ENCODE measurements around the gene NCAPD2. TPM values are rescaled to one million over a fixed set of nuclear protein-coding genes. Genes with fewer than 3 reads are reported as not detected.

The NCAPD2 gene
- total RNA-seq, 4 donors from 2014 or later: 17.0 to 29.3 (median 23.0) TPM

DNA sequence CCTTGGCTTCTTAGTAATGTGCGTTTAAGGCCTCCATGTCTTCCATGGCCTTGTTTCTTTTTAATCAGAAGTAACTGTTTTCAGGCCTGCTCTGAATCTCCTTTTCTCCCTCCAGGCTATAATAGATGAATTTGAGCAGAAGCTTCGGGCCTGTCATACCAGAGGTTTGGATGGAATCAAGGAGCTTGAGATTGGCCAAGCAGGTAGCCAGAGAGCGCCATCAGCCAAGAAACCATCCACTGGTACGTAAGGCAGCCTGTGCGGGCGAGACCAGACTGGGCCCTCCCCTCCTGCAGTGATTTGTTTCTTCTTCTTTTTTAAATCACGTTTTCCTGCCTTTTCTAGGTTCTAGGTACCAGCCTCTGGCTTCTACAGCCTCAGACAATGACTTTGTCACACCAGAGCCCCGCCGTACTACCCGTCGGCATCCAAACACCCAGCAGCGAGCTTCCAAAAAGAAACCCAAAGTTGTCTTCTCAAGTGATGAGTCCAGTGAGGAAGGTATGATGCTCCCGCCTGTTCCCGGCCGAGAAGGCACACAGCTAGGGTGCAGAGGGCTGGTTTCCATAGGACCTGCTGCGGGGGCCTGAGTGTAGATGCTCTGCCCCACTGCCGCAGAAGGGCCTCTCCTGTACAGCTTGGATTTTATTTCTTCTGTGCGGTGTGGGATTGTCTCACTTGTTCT is 36.8 kb downstream of the NCAPD2 start:
- H3K4me1 ChIP-seq: peaks cover 0 to 24% (median 22%) of the 10 kb centered on the region in 4 donors
- WGBS, 2 donors: 94 to 96% methylated on average over 18 of the region's 18 CpGs
- H3K27me3 ChIP-seq: no peaks in the 10 kb centered on the region
- H3K27ac ChIP-seq: peak overlapping the region in 2 of 4 donors; percentile 96 to 99
- no peak for DNase-seq (ENCODE audit: low spot score in 2 of 2)
- TF ChIP-seq POLR2A (IDR thresholded peaks at IDR 0.05): no peak
- TF ChIP-seq, protein P1, sequence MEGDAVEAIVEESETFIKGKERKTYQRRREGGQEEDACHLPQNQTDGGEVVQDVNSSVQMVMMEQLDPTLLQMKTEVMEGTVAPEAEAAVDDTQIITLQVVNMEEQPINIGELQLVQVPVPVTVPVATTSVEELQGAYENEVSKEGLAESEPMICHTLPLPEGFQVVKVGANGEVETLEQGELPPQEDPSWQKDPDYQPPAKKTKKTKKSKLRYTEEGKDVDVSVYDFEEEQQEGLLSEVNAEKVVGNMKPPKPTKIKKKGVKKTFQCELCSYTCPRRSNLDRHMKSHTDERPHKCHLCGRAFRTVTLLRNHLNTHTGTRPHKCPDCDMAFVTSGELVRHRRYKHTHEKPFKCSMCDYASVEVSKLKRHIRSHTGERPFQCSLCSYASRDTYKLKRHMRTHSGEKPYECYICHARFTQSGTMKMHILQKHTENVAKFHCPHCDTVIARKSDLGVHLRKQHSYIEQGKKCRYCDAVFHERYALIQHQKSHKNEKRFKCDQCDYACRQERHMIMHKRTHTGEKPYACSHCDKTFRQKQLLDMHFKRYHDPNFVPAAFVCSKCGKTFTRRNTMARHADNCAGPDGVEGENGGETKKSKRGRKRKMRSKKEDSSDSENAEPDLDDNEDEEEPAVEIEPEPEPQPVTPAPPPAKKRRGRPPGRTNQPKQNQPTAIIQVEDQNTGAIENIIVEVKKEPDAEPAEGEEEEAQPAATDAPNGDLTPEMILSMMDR (IDR thresholded peaks at IDR 0.05): no peak
- no peak for TF ChIP-seq EP300 (IDR thresholded peaks at IDR 0.05)
- H3K4me3 ChIP-seq: no peak overlapping the region
- H3K9me3 ChIP-seq: no peaks in the 10 kb centered on the region
- H3K36me3 ChIP-seq: peaks cover 0 to 56% (median 26%) of the 10 kb centered on the region in 3 donors

DNA sequence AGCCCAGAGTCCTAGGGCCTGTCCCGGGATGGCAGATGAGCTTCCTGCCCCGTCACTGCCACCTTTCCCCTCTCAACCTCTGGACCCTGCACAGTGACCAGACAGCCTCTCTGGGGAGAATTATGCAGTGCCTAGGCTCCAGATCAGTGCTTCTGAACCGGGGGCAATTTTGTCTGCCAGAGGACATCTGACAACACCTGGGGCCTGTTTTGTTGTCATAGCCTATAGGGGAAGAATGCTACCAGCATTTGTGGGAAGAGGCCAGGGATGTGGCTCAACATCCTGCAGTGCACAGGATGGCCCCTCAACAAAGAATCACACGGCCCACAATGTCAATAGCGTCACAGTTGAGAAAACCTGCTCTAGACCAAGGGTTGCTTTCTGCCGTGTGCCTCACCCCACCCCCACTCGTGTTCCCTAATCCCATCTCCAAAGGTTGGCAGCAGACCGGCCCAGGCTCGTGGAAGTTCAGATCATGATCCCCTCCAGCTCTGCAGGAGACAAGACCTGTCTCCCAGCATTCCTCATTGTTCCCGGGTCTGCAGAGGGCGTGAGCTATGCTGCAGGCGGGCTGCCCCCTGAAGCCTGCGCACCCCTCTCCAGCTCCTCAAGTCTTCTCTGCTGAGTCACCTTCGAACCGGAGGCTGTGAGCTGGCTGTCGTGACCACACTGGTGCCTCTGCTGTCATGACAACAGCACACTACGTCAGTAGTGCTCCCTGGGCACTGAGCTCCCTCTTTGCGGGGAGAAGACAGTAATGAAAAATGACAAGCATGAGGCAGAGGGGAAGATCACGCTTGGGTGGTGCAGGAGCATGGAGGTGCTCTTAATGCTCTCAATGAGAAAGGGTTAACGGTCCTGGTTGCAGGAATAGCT is 38.4 kb downstream of the NCAPD2 start:
- peak overlapping the region in 3 of 4 donors; percentile 87 to 100 (median 92) for H3K4me3 ChIP-seq

DNA sequence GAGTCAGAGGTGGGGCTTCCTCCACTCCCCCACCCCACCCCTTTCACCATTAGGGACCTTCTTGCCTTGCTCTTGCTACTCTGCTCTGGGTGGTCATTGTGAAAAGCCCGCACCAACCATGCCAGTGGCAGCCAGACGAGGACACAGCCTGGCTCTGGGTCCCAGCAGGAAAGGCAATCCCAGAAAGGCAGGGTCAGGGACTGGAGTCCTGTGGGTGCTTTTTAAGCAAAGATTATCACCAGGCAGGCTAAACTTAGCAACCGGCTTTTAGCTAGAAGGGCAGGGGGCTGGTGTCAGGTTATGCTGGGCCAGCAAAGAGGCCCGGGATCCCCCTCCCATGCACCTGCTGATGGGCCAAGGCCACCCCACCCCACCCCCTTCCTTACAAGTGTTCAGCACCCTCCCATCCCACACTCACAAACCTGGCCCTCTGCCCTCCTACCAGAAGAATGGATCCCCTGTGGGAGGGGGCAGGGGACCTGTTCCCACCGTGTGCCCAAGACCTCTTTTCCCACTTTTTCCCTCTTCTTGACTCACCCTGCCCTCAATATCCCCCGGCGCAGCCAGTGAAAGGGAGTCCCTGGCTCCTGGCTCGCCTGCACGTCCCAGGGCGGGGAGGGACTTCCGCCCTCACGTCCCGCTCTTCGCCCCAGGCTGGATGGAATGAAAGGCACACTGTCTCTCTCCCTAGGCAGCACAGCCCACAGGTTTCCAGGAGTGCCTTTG is 39.2 kb downstream of the NCAPD2 start:
- H3K36me3 ChIP-seq: peaks cover 0 to 54% (median 25%) of the 10 kb centered on the region in 3 donors
- H3K27ac ChIP-seq: peak overlapping the region; percentile 76 to 99 (median 96)
- WGBS, 2 donors: 0 to 1% methylated on average over 14 of the region's 14 CpGs
- TF ChIP-seq EP300 (IDR thresholded peaks at IDR 0.05) (peak in 1 of 2 donors; percentile 50), POLR2A (IDR thresholded peaks at IDR 0.05) (no peak)
- H3K4me3 ChIP-seq: peak overlapping the region; percentile 82 to 100 (median 90)
- H3K9me3 ChIP-seq: no peaks in the 10 kb centered on the region
- H3K4me1 ChIP-seq: peaks cover 0 to 47% (median 39%) of the 10 kb centered on the region in 4 donors
- no peaks in the 10 kb centered on the region for H3K27me3 ChIP-seq
- DNase-seq (ENCODE audit: low spot score in 2 of 2): peak in 1 of 2 donors; percentile 51

More for the DNA sequence above, 38.4 kb downstream of the NCAPD2 start:
- peaks cover 0 to 54% (median 26%) of the 10 kb centered on the region in 3 donors for H3K36me3 ChIP-seq
- peak overlapping the region; percentile 76 to 99 (median 96) for H3K27ac ChIP-seq
- H3K27me3 ChIP-seq: no peaks in the 10 kb centered on the region
- no peaks in the 10 kb centered on the region for H3K9me3 ChIP-seq
- DNase-seq (ENCODE audit: low spot score in 2 of 2): no peak
- H3K4me1 ChIP-seq: peaks cover 0 to 39% (median 34%) of the 10 kb centered on the region in 4 donors
- 8 to 17% methylated on average over 20 of the region's 20 CpGs for WGBS, 2 donors
- TF ChIP-seq EP300 (IDR thresholded peaks at IDR 0.05) (peak in 1 of 2 donors; percentile 49), POLR2A (IDR thresholded peaks at IDR 0.05) (no peak)

DNA sequence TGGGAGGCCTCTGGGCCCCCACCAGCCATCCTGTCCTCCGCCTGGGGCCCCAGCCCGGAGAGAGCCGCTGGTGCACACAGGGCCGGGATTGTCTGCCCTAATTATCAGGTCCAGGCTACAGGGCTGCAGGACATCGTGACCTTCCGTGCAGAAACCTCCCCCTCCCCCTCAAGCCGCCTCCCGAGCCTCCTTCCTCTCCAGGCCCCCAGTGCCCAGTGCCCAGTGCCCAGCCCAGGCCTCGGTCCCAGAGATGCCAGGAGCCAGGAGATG is 39.7 kb downstream of the NCAPD2 start:
- Histone ChIP-seq H3K36me3 (peaks cover 0 to 54% (median 25%) of the 10 kb centered on the region in 3 donors), H3K4me1 (peaks cover 0 to 52% (median 39%) of the 10 kb centered on the region in 4 donors)
- WGBS, 2 donors: 0 to 3% methylated on average over 1 to 8 of the region's 9 CpGs

DNA sequence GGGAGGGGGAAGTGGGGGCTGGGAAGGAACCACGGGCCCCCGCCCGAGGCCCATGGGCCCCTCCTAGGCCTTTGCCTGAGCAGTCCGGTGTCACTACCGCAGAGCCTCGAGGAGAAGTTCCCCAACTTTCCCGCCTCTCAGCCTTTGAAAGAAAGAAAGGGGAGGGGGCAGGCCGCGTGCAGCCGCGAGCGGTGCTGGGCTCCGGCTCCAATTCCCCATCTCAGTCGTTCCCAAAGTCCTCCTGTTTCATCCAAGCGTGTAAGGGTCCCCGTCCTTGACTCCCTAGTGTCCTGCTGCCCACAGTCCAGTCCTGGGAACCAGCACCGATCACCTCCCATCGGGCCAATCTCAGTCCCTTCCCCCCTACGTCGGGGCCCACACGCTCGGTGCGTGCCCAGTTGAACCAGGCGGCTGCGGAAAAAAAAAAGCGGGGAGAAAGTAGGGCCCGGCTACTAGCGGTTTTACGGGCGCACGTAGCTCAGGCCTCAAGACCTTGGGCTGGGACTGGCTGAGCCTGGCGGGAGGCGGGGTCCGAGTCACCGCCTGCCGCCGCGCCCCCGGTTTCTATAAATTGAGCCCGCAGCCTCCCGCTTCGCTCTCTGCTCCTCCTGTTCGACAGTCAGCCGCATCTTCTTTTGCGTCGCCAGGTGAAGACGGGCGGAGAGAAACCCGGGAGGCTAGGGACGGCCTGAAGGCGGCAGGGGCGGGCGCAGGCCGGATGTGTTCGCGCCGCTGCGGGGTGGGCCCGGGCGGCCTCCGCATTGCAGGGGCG is 40.2 kb downstream of the NCAPD2 start, which contains the start of gene GAPDH:
TSS of gene GAPDH (plus strand) at position 595 of the 772 bp plus-strand sequence. CDS start 316 bp downstream, outside the sequence.
- Histone ChIP-seq H3K4me3 (peak within 1 kb of the TSS; percentile 82 to 100 (median 90)), H3K4me1 (peaks cover 0 to 56% (median 39%) of the 10 kb centered on the region in 4 donors), H3K27me3 (no peaks in the 10 kb centered on the region), H3K27ac (peak within 1 kb of the TSS; percentile 76 to 99 (median 96)), H3K9me3 (no peaks in the 10 kb centered on the region), H3K36me3 (peaks cover 0 to 54% (median 22%) of the 10 kb centered on the region in 3 donors)
- peak; percentile 81 to 82 for DNase-seq (ENCODE audit: low spot score in 2 of 2)
- 0 to 2% methylated on average over 46 to 55 of the region's 62 CpGs for WGBS, 2 donors
- TF ChIP-seq POLR2A (IDR thresholded peaks at IDR 0.05) (peak; percentile 90 to 92), EP300 (IDR thresholded peaks at IDR 0.05) (peak; percentile 22 to 99)
- TF ChIP-seq, protein P1 (IDR thresholded peaks at IDR 0.05): peak in 2 of 5 experiments; percentile 8 to 34

More for the DNA sequence above, 39.7 kb downstream of the NCAPD2 start:
- Histone ChIP-seq H3K27me3 (no peaks in the 10 kb centered on the region), H3K4me3 (peak overlapping the region; percentile 82 to 100 (median 90)), H3K27ac (peak overlapping the region; percentile 76 to 99 (median 96)), H3K9me3 (no peaks in the 10 kb centered on the region)
- no peak for DNase-seq (ENCODE audit: low spot score in 2 of 2)
- TF ChIP-seq EP300 (IDR thresholded peaks at IDR 0.05) (peak in 1 of 2 donors; percentile 4), POLR2A (IDR thresholded peaks at IDR 0.05) (no peak)
